Stomach (tissue), 9 donors: ENCODE results near the gene STAT6. TPM values are rescaled to one million over a fixed set of nuclear protein-coding genes. Genes with fewer than 3 reads are reported as not detected.

Source experiments
- DNase-seq, 2 donors: peaks; one replicate each; pipeline versions ENCODE4 v3.0.0 to v3.0.0-alpha.2; 2013 to 2019
- H3K27ac ChIP-seq, 5 donors: fragments of 200-600 bp in 4 of 5; sonication (generic) in 4 of 5; one replicate each; pipeline ENCODE4 v1.5.1; 2013 to 2019; ENCODE audit warnings: mild to moderate bottlenecking in 1 of 5, moderate library complexity in 1 of 5
- H3K27me3 ChIP-seq, 3 donors: fragments of 200-600 bp; sonication (generic); one replicate each; pipeline ENCODE4 v1.5.1; 2017 to 2019; ENCODE audit warnings: mixed run types in 1 of 3
- H3K36me3 ChIP-seq, 4 donors: fragments of 200-600 bp; sonication (generic); 1 replicate in 3 of 4; 2 replicates in 1 of 4; pipeline ENCODE4 v1.5.1; 2016 to 2019
- H3K4me1 ChIP-seq, 4 donors: fragments of 200-600 bp; sonication (generic); one replicate each; pipeline ENCODE4 v1.5.1; 2016 to 2019
- H3K4me3 ChIP-seq, 4 donors: fragments of 200-600 bp; sonication (generic) in 3 of 4; one replicate each; pipeline ENCODE4 v1.5.1; 2016 to 2019; ENCODE audit warnings: mild to moderate bottlenecking in 1 of 4
- H3K9me3 ChIP-seq, 4 donors: fragments of 200-600 bp; sonication (generic); one replicate each; pipeline ENCODE4 v1.5.1; 2016 to 2019
- CTCF ChIP-seq, 7 experiments: fragments of 450-650 bp in 4 of 7; fragments of 200-600 bp in 3 of 7; sonication (generic) in 3 of 7; IDR thresholded peaks; one replicate each; pipeline ENCODE4 v1.5.1; 2016 to 2019; ENCODE audit warnings: antibody characterized with exemption in 7 of 7, control low read depth in 2 of 7, mild to moderate bottlenecking in 1 of 7
- EP300 ChIP-seq: sonication (generic); formaldehyde crosslinking; IDR thresholded peaks from one replicate; pipeline ENCODE4 v1.6.1; 2017; ENCODE audit warnings: antibody characterized with exemption
- POLR2A ChIP-seq, 4 donors: fragments of 450-650 bp; IDR thresholded peaks; one replicate each; pipeline ENCODE4 v1.6.1; 2016; ENCODE audit warnings: antibody characterized with exemption in 4 of 4, control low read depth in 2 of 4, mild to moderate bottlenecking in 1 of 4, moderate library complexity in 1 of 4
- POLR2AphosphoS5 ChIP-seq, 3 donors: sonication (generic); formaldehyde crosslinking; IDR thresholded peaks; one replicate each; pipeline ENCODE4 v1.6.1; 2016; ENCODE audit warnings: antibody characterized with exemption in 3 of 3
- WGBS, 5 donors: extraction: QIAGEN DNeasy Blood & Tissue Kit in 3 of 5; methylation state at CpG; one replicate each; pipeline versions ENCODE4 v1.1.5 to v1.1.7; 2013 to 2018; 5-methylcytosine and 5-hydroxymethylcytosine counted together
- intact Hi-C: fragments of 100-400 bp; cut with DNase I; formaldehyde crosslinking; loops from one replicate; pipeline ENCODE4 v1.15.1; 2023; ENCODE audit warnings: low total_unique reads
- polyA plus RNA-seq, 3 donors: library from polyadenylated mRNA; stranded (reverse); fragments of 200-250 nt; gene quantifications; one replicate each; pipeline ENCODE4 v1.2.3, GENCODE V29; 2013
- total RNA-seq, 5 donors: library from RNA; depleted of rRNA; stranded (reverse); fragments of >200 nt; gene quantifications; one replicate each; pipeline versions ENCODE4 v1.1.0 to v1.2.3, GENCODE V29; 2014 to 2016
- donor health status: healthy with polysubstance abuse.
- donor health status: Bipolar disorder and iron deficiency.
- donor health status: healthy.

Gene STAT6
- total and polyA plus RNA-seq, 8 donors: 81.9 to 477 (median 178) TPM

- intact Hi-C loops: no loop called here
- H3K4me1 ChIP-seq: peaks cover 21 to 53% (median 42%) of the 10 kb centered on the region in 4 donors
- WGBS, 5 donors: 0 to 1% (median 1%) methylated on average over 48 to 57 of the region's 57 CpGs
Measured at GRCh38 chr12:57127726-57128518, 16.8 kb upstream of the STAT6 start, which contains the start of gene LRP1. Gene LRP1 (plus strand): TSS chr12:57128483. CDS start chr12:57128965, 482 bp downstream.

GRCh38 chr12:57127101-57127725, 16.1 kb upstream of the STAT6 start:
- peak; percentile 84 to 90 for DNase-seq
- intact Hi-C loops: no loop called here
- H3K4me3 ChIP-seq: peak overlapping the region; percentile 66 to 80 (median 69)
- peaks cover 21 to 46% (median 35%) of the 10 kb centered on the region in 4 donors for H3K4me1 ChIP-seq
- H3K27me3 ChIP-seq: peaks cover 0 to 13% (median 0%) of the 10 kb centered on the region in 3 donors
- no peaks in the 10 kb centered on the region for H3K9me3 ChIP-seq
- H3K27ac ChIP-seq: peak overlapping the region; percentile 94 to 98 (median 96)
- no peaks in the 10 kb centered on the region for H3K36me3 ChIP-seq
- TF ChIP-seq POLR2AphosphoS5 (IDR thresholded peaks at IDR 0.05) (peak in 2 of 3 donors; percentile 26 to 55), CTCF (IDR thresholded peaks at IDR 0.05) (peak in 2 of 7 experiments; percentile 34 to 35), POLR2A (IDR thresholded peaks at IDR 0.05) (no peak)
- 3 to 6% (median 4%) methylated on average over 22 to 26 of the region's 26 CpGs for WGBS, 5 donors

More at GRCh38 chr12:57127726-57128518, 16.8 kb upstream of the STAT6 start, which contains the start of gene LRP1:
- Histone ChIP-seq H3K27me3 (peaks cover 0 to 13% (median 0%) of the 10 kb centered on the region in 3 donors), H3K9me3 (no peaks in the 10 kb centered on the region), H3K27ac (peak within 1 kb of the TSS; percentile 94 to 98 (median 96)), H3K36me3 (no peaks in the 10 kb centered on the region), H3K4me3 (peak within 1 kb of the TSS; percentile 66 to 80 (median 69))
- peak; percentile 83 to 95 for DNase-seq
- no peak for TF ChIP-seq POLR2A (IDR thresholded peaks at IDR 0.05)
- TF ChIP-seq POLR2AphosphoS5 (IDR thresholded peaks at IDR 0.05): peak; percentile 58 to 68 (median 67)

GRCh38 chr12:57126561-57126960, 15.4 kb upstream of the STAT6 start:
- H3K27ac ChIP-seq: peak overlapping the region in 4 of 5 donors; percentile 94 to 98 (median 96)
- H3K4me1 ChIP-seq: peaks cover 16 to 39% (median 28%) of the 10 kb centered on the region in 4 donors
- H3K27me3 ChIP-seq: peaks cover 0 to 13% (median 0%) of the 10 kb centered on the region in 3 donors
- no peaks in the 10 kb centered on the region for H3K9me3 ChIP-seq
- DNase-seq: no peak
- TF ChIP-seq CTCF (IDR thresholded peaks at IDR 0.05): no peak
- no peak for TF ChIP-seq EP300
- no peak for TF ChIP-seq POLR2A (IDR thresholded peaks at IDR 0.05)
- TF ChIP-seq POLR2AphosphoS5 (IDR thresholded peaks at IDR 0.05): no peak
- H3K4me3 ChIP-seq: peak overlapping the region in 1 of 4 donors; percentile 80
- H3K36me3 ChIP-seq: no peaks in the 10 kb centered on the region
- intact Hi-C loops: no loop called here
- WGBS, 5 donors: 52 to 57% (median 55%) methylated on average over 7 of the region's 7 CpGs

- DNase-seq: no peak
- Histone ChIP-seq H3K9me3 (no peaks in the 10 kb centered on the region), H3K27me3 (peaks cover 0 to 13% (median 0%) of the 10 kb centered on the region in 3 donors), H3K36me3 (no peaks in the 10 kb centered on the region), H3K4me3 (no peak overlapping the region), H3K4me1 (peaks cover 13 to 34% (median 26%) of the 10 kb centered on the region in 4 donors), H3K27ac (peak overlapping the region in 1 of 5 donors; percentile 96)
- WGBS, 5 donors: 92 to 97% (median 94%) methylated on average over 11 of the region's 11 CpGs
- intact Hi-C loops: no loop called here
- TF ChIP-seq POLR2A (IDR thresholded peaks at IDR 0.05): no peak
- TF ChIP-seq CTCF (IDR thresholded peaks at IDR 0.05): no peak
- TF ChIP-seq POLR2AphosphoS5 (IDR thresholded peaks at IDR 0.05): no peak
- TF ChIP-seq EP300: no peak
Measured at GRCh38 chr12:57126061-57126460, 14.9 kb upstream of the STAT6 start.
